Trophoblast cell (in vitro differentiated cells and primary cell): Measurements from ENCODE around the gene MSH4.
A peak's percentile ranks its signal among the peaks of the same experiment; 100 is the strongest.

ENCODE experiments used
- DNase-seq, 2 donors: peaks; one replicate each; pipeline ENCODE4 v3.0.0-alpha.2; 2016
- H2AFZ ChIP-seq: 2 replicates; pipeline ENCODE4 v1.6.1; 2013; ENCODE audit warnings: low read length, moderate library complexity, mild to moderate bottlenecking; ENCODE audit not compliant: insufficient read depth, poor library complexity
- H2AK5ac ChIP-seq: 2 replicates; pipeline ENCODE4 v1.6.1; 2013; ENCODE audit warnings: mild to moderate bottlenecking, low read length
- H2BK120ac ChIP-seq: 2 replicates; pipeline ENCODE4 v1.6.1; 2013; ENCODE audit warnings: low read length, mild to moderate bottlenecking, moderate library complexity; ENCODE audit not compliant: insufficient read depth, poor library complexity
- H2BK12ac ChIP-seq: 2 replicates; pipeline ENCODE4 v1.6.1; 2013; ENCODE audit warnings: mild to moderate bottlenecking, low read length, moderate library complexity
- H2BK5ac ChIP-seq: 2 replicates; pipeline ENCODE4 v1.6.1; 2013; ENCODE audit warnings: low read length, low read depth, moderate library complexity, mild to moderate bottlenecking; ENCODE audit not compliant: poor library complexity
- H3K14ac ChIP-seq: 2 replicates; pipeline ENCODE4 v1.6.1; 2013; ENCODE audit warnings: mild to moderate bottlenecking, low read length
- H3K18ac ChIP-seq: 2 replicates; pipeline ENCODE4 v1.6.1; 2013; ENCODE audit warnings: mild to moderate bottlenecking, low read length
- H3K23ac ChIP-seq: 2 replicates; pipeline ENCODE4 v1.6.1; 2013; ENCODE audit warnings: low read length
- H3K27ac ChIP-seq: 2 replicates; pipeline ENCODE4 v1.5.1; 2013; ENCODE audit warnings: low read depth, mild to moderate bottlenecking, inconsistent platforms, low read length, moderate library complexity
- H3K27me3 ChIP-seq: 2 replicates; pipeline ENCODE4 v1.6.1; 2013; ENCODE audit warnings: inconsistent platforms, mild to moderate bottlenecking, low read length, moderate library complexity; ENCODE audit not compliant: insufficient read depth
- H3K36me3 ChIP-seq, 2 experiments: 1 replicate in 1 of 2; 2 replicates in 1 of 2; pipeline ENCODE4 v1.6.1; 2013; ENCODE audit warnings: low read length in 2 of 2, mild to moderate bottlenecking in 2 of 2, moderate library complexity in 1 of 2; ENCODE audit not compliant: insufficient read depth in 2 of 2, control insufficient read depth in 1 of 2
- H3K4ac ChIP-seq: 2 replicates; pipeline ENCODE4 v1.6.1; 2013; ENCODE audit warnings: low read depth, mild to moderate bottlenecking, low read length, moderate library complexity
- H3K4me1 ChIP-seq, 2 experiments: 1 replicate in 1 of 2; 2 replicates in 1 of 2; pipeline ENCODE4 v1.6.1; 2013; ENCODE audit warnings: low read length in 2 of 2, mild to moderate bottlenecking in 2 of 2, moderate library complexity in 1 of 2; ENCODE audit not compliant: insufficient read depth in 2 of 2, control insufficient read depth in 1 of 2
- H3K4me2 ChIP-seq: 2 replicates; pipeline ENCODE4 v1.6.1; 2013; ENCODE audit warnings: inconsistent platforms, mild to moderate bottlenecking, low read length, moderate library complexity
- H3K4me3 ChIP-seq: 2 replicates; pipeline ENCODE4 v1.5.1; 2013; ENCODE audit warnings: mild to moderate bottlenecking, low read depth, low read length, inconsistent platforms
- H3K79me1 ChIP-seq: one replicate; pipeline ENCODE4 v1.6.1; 2013; ENCODE audit warnings: low read length
- H3K79me2 ChIP-seq: 2 replicates; pipeline ENCODE4 v1.6.1; 2013; ENCODE audit warnings: low read length, mild to moderate bottlenecking; ENCODE audit not compliant: control insufficient read depth, insufficient read depth, poor library complexity
- H3K9ac ChIP-seq: 2 replicates; pipeline ENCODE4 v1.6.1; 2013; ENCODE audit warnings: mild to moderate bottlenecking, low read length
- H3K9me3 ChIP-seq: 2 replicates; pipeline ENCODE4 v1.6.1; 2013; ENCODE audit warnings: low read depth, mild to moderate bottlenecking, control low read depth, inconsistent platforms, low read length; ENCODE audit not compliant: insufficient read depth
- H4K12ac ChIP-seq: 2 replicates; pipeline ENCODE4 v1.6.1; 2013; ENCODE audit warnings: low read depth, mild to moderate bottlenecking, low read length, moderate library complexity
- H4K8ac ChIP-seq: 2 replicates; pipeline ENCODE4 v1.6.1; 2013; ENCODE audit warnings: low read depth, mild to moderate bottlenecking, low read length, moderate library complexity
- H4K91ac ChIP-seq: one replicate; pipeline ENCODE4 v1.6.1; 2013; ENCODE audit warnings: low read depth, mild to moderate bottlenecking, low read length, moderate library complexity
- WGBS: extraction: QIAGEN DNeasy Blood & Tissue Kit; methylation state at CpG from one replicate; pipeline ENCODE4 v1.1.7; 2013; ENCODE audit warnings: missing lambda C conversion rate; ENCODE audit not compliant: insufficient read length, insufficient coverage; ENCODE audit errors: extremely low coverage; 5-methylcytosine and 5-hydroxymethylcytosine counted together

MSH4 gene

DNA sequence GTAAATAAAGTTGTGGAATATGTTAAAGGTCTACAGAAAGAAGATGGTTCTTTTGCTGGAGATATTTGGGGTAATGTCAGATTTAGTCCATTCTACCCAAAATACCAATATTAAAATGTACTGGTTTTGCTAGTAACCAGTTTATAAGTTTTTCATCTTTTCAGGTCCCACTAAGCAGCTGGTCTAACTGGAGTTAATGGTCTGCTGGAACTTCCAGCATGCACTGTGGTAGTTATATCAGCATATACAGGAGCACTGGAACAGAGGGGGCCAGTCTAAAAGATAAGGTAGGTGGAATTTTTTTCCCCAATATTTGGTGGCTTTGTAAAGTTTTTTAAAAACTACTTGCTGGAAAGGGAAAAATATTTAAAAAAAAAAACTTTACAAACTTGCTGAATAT is 6.7 kb upstream of the MSH4 start:
- Histone ChIP-seq H2BK12ac (no peak overlapping the region), H3K79me1 (peaks cover 7% of the 10 kb centered on the region)

DNA sequence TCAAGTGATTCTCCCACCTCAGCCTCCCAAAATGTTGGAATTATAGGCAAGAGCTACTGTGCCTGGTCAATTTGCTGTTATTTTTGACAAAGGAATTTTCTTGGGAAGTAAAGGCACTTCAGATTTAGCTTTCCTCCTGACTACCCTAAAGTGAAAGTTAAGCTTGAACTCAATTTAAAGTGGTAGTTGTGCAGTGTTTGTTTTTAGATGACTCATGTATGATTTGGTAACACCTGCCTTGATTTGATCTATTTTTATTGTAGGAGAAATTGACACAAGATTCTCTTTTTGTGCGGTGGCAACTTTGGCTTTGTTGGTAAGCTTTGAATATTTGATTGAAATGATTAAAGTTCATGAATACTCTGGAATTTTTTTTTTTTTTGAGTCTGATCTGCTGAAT is 5.7 kb upstream of the MSH4 start:
- peaks cover 24 to 28% of the 10 kb centered on the region in 2 experiments for H3K36me3 ChIP-seq
- H3K4me2 ChIP-seq: no peak overlapping the region
- no peak overlapping the region for H2AK5ac ChIP-seq
- WGBS: no CpG with 5 or more reads among the region's 1 CpG
- no peak overlapping the region for H3K4ac ChIP-seq
- H2BK5ac ChIP-seq: no peak overlapping the region
- H3K27ac ChIP-seq: no peak overlapping the region
- no peak overlapping the region for H3K23ac ChIP-seq
- no peak for DNase-seq
- no peaks in the 10 kb centered on the region for H3K27me3 ChIP-seq
- no peak overlapping the region for H2BK12ac ChIP-seq
- H3K4me1 ChIP-seq: peaks cover 2 to 5% of the 10 kb centered on the region in 2 experiments
- H3K79me2 ChIP-seq: peaks cover 7% of the 10 kb centered on the region
- no peak overlapping the region for H2AFZ ChIP-seq
- no peak overlapping the region for H4K12ac ChIP-seq
- no peaks in the 10 kb centered on the region for H3K9me3 ChIP-seq
- no peak overlapping the region for H2BK120ac ChIP-seq
- no peak overlapping the region for H3K18ac ChIP-seq
- H3K79me1 ChIP-seq: peaks cover 3% of the 10 kb centered on the region
- H3K14ac ChIP-seq: no peak overlapping the region
- no peak overlapping the region for H3K9ac ChIP-seq
- H4K91ac ChIP-seq: no peak overlapping the region
- H3K4me3 ChIP-seq: no peak overlapping the region
- no peak overlapping the region for H4K8ac ChIP-seq

More for the DNA sequence above, 6.7 kb upstream of the MSH4 start:
- no peaks in the 10 kb centered on the region for H3K27me3 ChIP-seq
- H2AFZ ChIP-seq: no peak overlapping the region
- no peak overlapping the region for H3K27ac ChIP-seq
- no peak overlapping the region for H4K91ac ChIP-seq
- DNase-seq: no peak
- H3K4me1 ChIP-seq: peaks cover 2 to 7% of the 10 kb centered on the region in 2 experiments
- H2BK120ac ChIP-seq: no peak overlapping the region
- peaks cover 7% of the 10 kb centered on the region for H3K79me2 ChIP-seq
- no peak overlapping the region for H3K4me3 ChIP-seq
- no peak overlapping the region for H4K12ac ChIP-seq
- no peak overlapping the region for H4K8ac ChIP-seq
- no peak overlapping the region for H3K18ac ChIP-seq
- H2AK5ac ChIP-seq: no peak overlapping the region
- H3K4me2 ChIP-seq: peak overlapping the region; percentile 40
- H3K14ac ChIP-seq: no peak overlapping the region
- no peak overlapping the region for H2BK5ac ChIP-seq
- H3K9ac ChIP-seq: no peak overlapping the region
- H3K36me3 ChIP-seq: peaks cover 16 to 21% of the 10 kb centered on the region in 2 experiments
- H3K9me3 ChIP-seq: no peaks in the 10 kb centered on the region
- no peak overlapping the region for H3K4ac ChIP-seq
- H3K23ac ChIP-seq: no peak overlapping the region

DNA sequence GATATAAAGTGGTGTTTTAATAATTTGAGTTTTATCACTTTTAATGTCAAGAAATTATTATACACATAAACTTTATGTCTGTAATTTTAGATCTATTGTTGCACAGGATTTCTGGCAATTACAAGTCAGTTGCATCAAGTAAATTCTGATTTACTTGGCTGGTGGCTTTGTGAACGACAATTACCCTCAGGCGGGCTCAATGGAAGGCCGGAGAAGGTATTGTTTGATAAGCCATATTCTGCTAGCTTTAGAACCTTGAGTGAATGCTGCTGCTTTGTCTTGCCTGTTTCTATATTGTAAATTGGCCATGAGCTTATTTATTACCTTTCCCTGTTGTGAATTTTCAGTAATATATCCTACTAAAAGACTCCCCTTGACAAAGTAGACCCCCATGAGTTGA is 4.6 kb upstream of the MSH4 start:
- no peak overlapping the region for H3K18ac ChIP-seq
- WGBS: no CpG with 5 or more reads among the region's 3 CpGs
- H3K4me1 ChIP-seq: peaks cover 2 to 5% of the 10 kb centered on the region in 2 experiments
- no peak overlapping the region for H2BK5ac ChIP-seq
- no peak overlapping the region for H2BK12ac ChIP-seq
- H3K14ac ChIP-seq: no peak overlapping the region
- H3K23ac ChIP-seq: no peak overlapping the region
- H2AFZ ChIP-seq: no peak overlapping the region
- H3K4me2 ChIP-seq: no peak overlapping the region
- H3K4ac ChIP-seq: no peak overlapping the region
- no peaks in the 10 kb centered on the region for H3K9me3 ChIP-seq
- H3K27ac ChIP-seq: no peak overlapping the region
- H2BK120ac ChIP-seq: no peak overlapping the region
- no peak overlapping the region for H4K12ac ChIP-seq
- no peak overlapping the region for H2AK5ac ChIP-seq
- H3K79me2 ChIP-seq: peaks cover 3% of the 10 kb centered on the region
- no peak overlapping the region for H4K8ac ChIP-seq
- no peak overlapping the region for H3K4me3 ChIP-seq
- H3K27me3 ChIP-seq: no peaks in the 10 kb centered on the region
- peaks cover 29 to 36% of the 10 kb centered on the region in 2 experiments for H3K36me3 ChIP-seq
- no peak overlapping the region for H4K91ac ChIP-seq
- no peak for DNase-seq
- no peak overlapping the region for H3K9ac ChIP-seq
- H3K79me1 ChIP-seq: no peaks in the 10 kb centered on the region

DNA sequence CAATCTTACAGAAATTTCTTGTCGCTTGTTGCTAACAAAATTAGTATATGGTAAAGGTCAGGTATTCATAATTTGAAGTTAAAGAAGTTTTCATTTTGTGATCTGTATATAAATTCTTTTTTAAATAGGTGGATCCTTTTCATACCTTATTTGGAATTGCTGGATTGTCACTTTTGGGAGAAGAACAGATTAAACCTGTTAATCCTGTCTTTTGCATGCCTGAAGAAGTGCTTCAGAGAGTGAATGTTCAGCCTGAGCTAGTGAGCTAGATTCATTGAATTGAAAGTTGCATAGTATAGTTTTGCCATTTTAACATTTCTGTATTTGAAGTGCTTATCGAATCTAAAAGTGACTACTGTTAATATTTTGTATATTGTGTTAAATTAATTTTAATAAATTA is 2.3 kb upstream of the MSH4 start:
- Histone ChIP-seq H2AK5ac (no peak overlapping the region), H3K4me2 (no peak overlapping the region), H3K14ac (no peak overlapping the region), H3K79me2 (no peaks in the 10 kb centered on the region), H3K27me3 (no peaks in the 10 kb centered on the region), H3K79me1 (no peaks in the 10 kb centered on the region), H3K9me3 (no peaks in the 10 kb centered on the region), H2BK5ac (no peak overlapping the region), H3K36me3 (peaks cover 28 to 35% of the 10 kb centered on the region in 2 experiments), H2BK120ac (no peak overlapping the region), H4K91ac (no peak overlapping the region), H3K9ac (no peak overlapping the region), H3K4ac (no peak overlapping the region), H3K4me3 (no peak overlapping the region), H2BK12ac (no peak overlapping the region), H3K4me1 (no peaks in the 10 kb centered on the region), H3K23ac (no peak overlapping the region), H2AFZ (no peak overlapping the region), H3K18ac (no peak overlapping the region), H3K27ac (no peak overlapping the region), H4K8ac (no peak overlapping the region), H4K12ac (no peak overlapping the region)
- peak in 1 of 2 donors; percentile 79 for DNase-seq
- no CpG with 5 or more reads among the region's 2 CpGs for WGBS
